K562 (cell line): ENCODE data around the gene MAP3K7. TPM values are rescaled to one million over a fixed set of nuclear protein-coding genes. Genes with fewer than 3 reads are reported as not detected.

Source experiments
- ARID1B ChIP-seq: fragments of 450-650 bp; IDR thresholded peaks from 2 replicates; pipeline ENCODE4 v1.6.1; 2016; ENCODE audit warnings: antibody characterized with exemption, mild to moderate bottlenecking, inconsistent platforms
- CC2D1A ChIP-seq: fragments of 450-650 bp; IDR thresholded peaks from 2 replicates; pipeline ENCODE4 v1.6.1; 2017; ENCODE audit warnings: mild to moderate bottlenecking
- FOXK2 ChIP-seq, 2 experiments: fragments of 450-650 bp; IDR thresholded peaks in 1 of 2; conservative IDR thresholded peaks in 1 of 2; 2 replicates each; pipeline ENCODE4 v1.6.1; 2016; ENCODE audit warnings: low read depth in 2 of 2, mild to moderate bottlenecking in 1 of 2
- GABPB2 ChIP-seq: fragments of 250-450 bp; sonication (Bioruptor Pico); conservative IDR thresholded peaks from 2 replicates; pipeline ENCODE4 v1.5.1; 2021; ENCODE audit warnings: mild to moderate bottlenecking
- JUND ChIP-seq, 2 experiments: IDR thresholded peaks; 2 replicates in 1 of 2; 3 replicates in 1 of 2; pipeline ENCODE4 v1.6.1; 2011; ENCODE audit warnings: borderline replicate concordance in 2 of 2, low read depth in 2 of 2, low read length in 2 of 2, improper control_type of control experiment in 1 of 2, missing biosample characterization in 1 of 2, missing genetic modification characterization in 1 of 2, missing genetic modification reagents in 1 of 2
- LCOR ChIP-seq: sonication (generic); formaldehyde crosslinking; IDR thresholded peaks from 2 replicates; pipeline ENCODE4 v1.8.0; 2022; ENCODE audit warnings: mild to moderate bottlenecking, missing genetic modification reagents
- LEF1 ChIP-seq: fragments of 450-650 bp; IDR thresholded peaks from 2 replicates; pipeline ENCODE4 v1.6.1; 2016; ENCODE audit warnings: mild to moderate bottlenecking
- NFE2 ChIP-seq: IDR thresholded peaks from 2 replicates; pipeline ENCODE4 v1.6.1; 2014; ENCODE audit warnings: antibody characterized with exemption, low read depth
- SRF ChIP-seq, 2 experiments: fragments of 250-450, 450-650 bp in 1 of 2; sonication (Bioruptor Pico) in 1 of 2; sonication (generic) in 1 of 2; formaldehyde crosslinking; IDR thresholded peaks; 2 replicates each; pipeline versions ENCODE4 v1.5.0 to v1.5.1; 2020 to 2022; ENCODE audit warnings: mild to moderate bottlenecking in 1 of 2, missing genetic modification reagents in 1 of 2
- TCF3 ChIP-seq: sonication (generic); formaldehyde crosslinking; IDR thresholded peaks from 2 replicates; pipeline ENCODE4 v1.4.0; 2020; ENCODE audit warnings: mild to moderate bottlenecking, missing genetic modification reagents
- ZNF318 ChIP-seq, 2 experiments: fragments of 450-650 bp; IDR thresholded peaks; 2 replicates each; pipeline ENCODE4 v1.6.1; 2016; ENCODE audit warnings: mild to moderate bottlenecking in 2 of 2, borderline replicate concordance in 1 of 2, low read depth in 1 of 2, moderate library complexity in 1 of 2
- polyA plus RNA-seq, 8 experiments: library from polyadenylated mRNA; depleted of rRNA in 4 of 8; stranded (reverse) in 5 of 8; unstranded in 3 of 8; fragments of >200 nt; fragmentation: Nextera tagmentation in 2 of 8; fragmentation: Illumina TruSeq in 1 of 8; extraction: Ambion mirVana in 2 of 8; extraction: Trizol in 1 of 8; gene quantifications; 2 replicates each; pipeline versions ENCODE4 v1.2.1 to v1.2.3, GENCODE V29; 2011 to 2014; ENCODE audit warnings: inconsistent platforms in 1 of 8, missing spikeins in 1 of 8
- total RNA-seq, 7 experiments: library from RNA; depleted of rRNA in 6 of 7; stranded (reverse); fragments of >200 nt in 6 of 7; fragmentation: Illumina TruSeq in 2 of 7; extraction: Trizol in 2 of 7; gene quantifications; 2 replicates each; pipeline versions ENCODE4 v1.2.1 to v1.2.3, GENCODE V29; 2011 to 2021; ENCODE audit warnings: low replicate concordance in 1 of 7
- TF ChIP-seq, protein P1 (sequence below): fragments of 450-650 bp; IDR thresholded peaks from 2 replicates; pipeline ENCODE4 v1.6.1; 2017; ENCODE audit warnings: mild to moderate bottlenecking, moderate library complexity
- TF ChIP-seq, protein P2 (sequence below), 2 experiments: IDR thresholded peaks in 1 of 2; conservative IDR thresholded peaks in 1 of 2; 2 replicates each; pipeline ENCODE4 v1.6.1; 2016; ENCODE audit warnings: low read depth in 2 of 2, mild to moderate bottlenecking in 1 of 2, missing compliant biosample characterization in 1 of 2, missing genetic modification characterization in 1 of 2, moderate library complexity in 1 of 2

Gene MAP3K7
- total and polyA plus RNA-seq, 9 of the 15 experiments (the other 6 are each of a cell fraction or from before 2014, with no cell fraction given) = 13.4 to 60.9 (median 34.8) TPM

DNA sequence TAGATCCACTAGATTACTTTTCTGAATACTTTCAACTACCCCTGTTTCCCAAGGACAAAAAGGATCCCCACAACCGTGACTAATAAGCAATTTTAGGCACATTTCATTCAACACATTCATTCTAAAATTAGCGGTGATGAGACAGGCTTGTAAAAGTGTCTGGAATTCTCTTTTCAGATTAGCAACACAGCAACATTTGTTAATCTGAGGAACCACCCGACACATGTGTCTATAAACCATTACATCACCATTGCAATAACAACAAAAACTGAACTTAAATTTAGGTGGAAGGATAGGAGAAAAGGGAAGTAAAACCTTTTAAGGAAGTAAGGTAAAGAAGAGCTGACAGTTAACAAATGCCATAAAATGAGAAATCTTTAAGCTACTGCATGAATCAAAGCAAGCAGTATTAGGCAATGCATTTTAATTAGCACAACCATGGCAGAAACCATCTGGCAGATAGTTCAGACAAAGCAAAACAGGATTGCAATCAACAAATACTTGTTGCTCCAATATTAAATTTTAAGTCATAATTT is 49.1 kb downstream of the MAP3K7 start (continued):
- peak; percentile 84 for TF ChIP-seq TCF3 (CRISPR knock-in tag)
- TF ChIP-seq SRF (CRISPR knock-in tag; IDR thresholded peaks at IDR 0.05) = peak in 1 of 2 experiments; percentile 71; a peak in 1 of 4 replicates
- TF ChIP-seq, protein P1, sequence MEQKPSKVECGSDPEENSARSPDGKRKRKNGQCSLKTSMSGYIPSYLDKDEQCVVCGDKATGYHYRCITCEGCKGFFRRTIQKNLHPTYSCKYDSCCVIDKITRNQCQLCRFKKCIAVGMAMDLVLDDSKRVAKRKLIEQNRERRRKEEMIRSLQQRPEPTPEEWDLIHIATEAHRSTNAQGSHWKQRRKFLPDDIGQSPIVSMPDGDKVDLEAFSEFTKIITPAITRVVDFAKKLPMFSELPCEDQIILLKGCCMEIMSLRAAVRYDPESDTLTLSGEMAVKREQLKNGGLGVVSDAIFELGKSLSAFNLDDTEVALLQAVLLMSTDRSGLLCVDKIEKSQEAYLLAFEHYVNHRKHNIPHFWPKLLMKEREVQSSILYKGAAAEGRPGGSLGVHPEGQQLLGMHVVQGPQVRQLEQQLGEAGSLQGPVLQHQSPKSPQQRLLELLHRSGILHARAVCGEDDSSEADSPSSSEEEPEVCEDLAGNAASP = no peak
- peak; percentile 80 for TF ChIP-seq ARID1B
- TF ChIP-seq LEF1 = peak; percentile 41; the same call in 1 of the 2 replicates
- TF ChIP-seq ZNF318 (IDR thresholded peaks at IDR 0.05; ENCODE audit: borderline replicate concordance in 1 of 2, low read depth in 1 of 2) = peak in 1 of 2 experiments; percentile 69; a peak in 2 of 4 replicates
- peak; percentile 61; the same call in 1 of the 2 replicates for TF ChIP-seq JUND (IDR thresholded peaks at IDR 0.05; ENCODE audit: borderline replicate concordance, low read depth, low read length)
- TF ChIP-seq JUND (tag; IDR thresholded peaks at IDR 0.05; ENCODE audit: borderline replicate concordance, low read depth, low read length) = peak; percentile 66; the same call in 2 of the 3 replicates
- peak; percentile 57; the same call in 1 of the 2 replicates for TF ChIP-seq CC2D1A
- TF ChIP-seq LCOR (CRISPR knock-in tag) = peak; percentile 39; the same call in 1 of the 2 replicates
- TF ChIP-seq, protein P2, sequence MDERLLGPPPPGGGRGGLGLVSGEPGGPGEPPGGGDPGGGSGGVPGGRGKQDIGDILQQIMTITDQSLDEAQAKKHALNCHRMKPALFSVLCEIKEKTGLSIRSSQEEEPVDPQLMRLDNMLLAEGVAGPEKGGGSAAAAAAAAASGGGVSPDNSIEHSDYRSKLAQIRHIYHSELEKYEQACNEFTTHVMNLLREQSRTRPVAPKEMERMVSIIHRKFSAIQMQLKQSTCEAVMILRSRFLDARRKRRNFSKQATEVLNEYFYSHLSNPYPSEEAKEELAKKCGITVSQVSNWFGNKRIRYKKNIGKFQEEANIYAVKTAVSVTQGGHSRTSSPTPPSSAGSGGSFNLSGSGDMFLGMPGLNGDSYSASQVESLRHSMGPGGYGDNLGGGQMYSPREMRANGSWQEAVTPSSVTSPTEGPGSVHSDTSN (CRISPR knock-in tag; IDR thresholded peaks at IDR 0.05; ENCODE audit: low read depth) = no peak
- TF ChIP-seq, protein P2 (tag; conservative IDR thresholded peaks at IDR 0.05; ENCODE audit: low read depth) = peak; percentile 48; the same call in 1 of the 2 replicates
- peak; percentile 21; the same call in 1 of the 2 replicates for TF ChIP-seq NFE2
- TF ChIP-seq FOXK2 (conservative IDR thresholded peaks at IDR 0.05 in 1 of 2, IDR thresholded peaks at IDR 0.05 in 1 of 2; ENCODE audit: low read depth in 2 of 2) = peak; percentile 56 to 63; a peak in 2 of 4 replicates
- no peak for TF ChIP-seq GABPB2 (CRISPR knock-in tag)
